ENCODE results near the gene CACNA1D.

Gene CACNA1D

GRCh38 chr3:53715815-53716483 lies 221.5 kb downstream of the CACNA1D start:
- DNase-seq (ENCODE audit: low spot score), result no peak

- no peak for DNase-seq (ENCODE audit: low spot score)
Measured at GRCh38 chr3:53716998-53717397, 222.6 kb downstream of the CACNA1D start.

GRCh38 chr3:53718462-53718861 lies 224.1 kb downstream of the CACNA1D start:
- no peak for DNase-seq (ENCODE audit: low spot score)

- no peak for DNase-seq (ENCODE audit: low spot score)
Measured at GRCh38 chr3:53719796-53720195, 225.4 kb downstream of the CACNA1D start.

- no peak for DNase-seq (ENCODE audit: low spot score)
Measured at GRCh38 chr3:53721187-53722119, 227.0 kb downstream of the CACNA1D start.

- no peak for DNase-seq (ENCODE audit: low spot score)
Measured at GRCh38 chr3:53724566-53724965, 230.2 kb downstream of the CACNA1D start.

GRCh38 chr3:53725387-53725995 lies 231.1 kb downstream of the CACNA1D start:
- DNase-seq (ENCODE audit: low spot score), result no peak

GRCh38 chr3:53726643-53727042 lies 232.2 kb downstream of the CACNA1D start:
- DNase-seq (ENCODE audit: low spot score), result no peak

- no peak for DNase-seq (ENCODE audit: low spot score)
Measured at GRCh38 chr3:53728606-53729005, 234.2 kb downstream of the CACNA1D start.

GRCh38 chr3:53729159-53729558 lies 234.7 kb downstream of the CACNA1D start:
- no peak for DNase-seq (ENCODE audit: low spot score)

- no peak for DNase-seq (ENCODE audit: low spot score)
Measured at GRCh38 chr3:53729618-53730017, 235.2 kb downstream of the CACNA1D start.

GRCh38 chr3:53730576-53730975 lies 236.2 kb downstream of the CACNA1D start:
- no peak for DNase-seq (ENCODE audit: low spot score)

GRCh38 chr3:53731934-53732624 lies 237.7 kb downstream of the CACNA1D start:
- DNase-seq (ENCODE audit: low spot score), result no peak

GRCh38 chr3:53733446-53733845 lies 239.0 kb downstream of the CACNA1D start:
- DNase-seq (ENCODE audit: low spot score), result no peak

- DNase-seq (ENCODE audit: low spot score), result no peak
Measured at GRCh38 chr3:53739966-53740365, 245.6 kb downstream of the CACNA1D start.

- no peak for DNase-seq (ENCODE audit: low spot score)
Measured at GRCh38 chr3:53740956-53741355, 246.5 kb downstream of the CACNA1D start.

GRCh38 chr3:53744351-53744750 lies 249.9 kb downstream of the CACNA1D start:
- DNase-seq (ENCODE audit: low spot score), result no peak

- no peak for DNase-seq (ENCODE audit: low spot score)
Measured at GRCh38 chr3:53747559-53747958, 253.1 kb downstream of the CACNA1D start.

GRCh38 chr3:53748512-53749271 lies 254.3 kb downstream of the CACNA1D start:
- no peak for DNase-seq (ENCODE audit: low spot score)

GRCh38 chr3:53749448-53749847 lies 255.0 kb downstream of the CACNA1D start:
- no peak for DNase-seq (ENCODE audit: low spot score)

All from hematopoietic multipotent progenitor cell treated with erythropoietin and hydrocortisone succinate and interleukin-3 and kit ligand, for 17 days (in vitro differentiated cells).